PFSK-1 (cell line): ENCODE measurements around the gene LTBP2.

Source experiments
- FOXP2 ChIP-seq: optimal IDR thresholded peaks from 2 replicates; pipeline ENCODE3; 2011; ENCODE audit warnings: borderline replicate concordance, control low read depth, inconsistent platforms; ENCODE audit not compliant: insufficient read depth; ENCODE audit errors: extremely low read length, extremely low read depth
- POLR2AphosphoS5 ChIP-seq: IDR thresholded peaks from 2 replicates; pipeline ENCODE4 v1.6.1; 2012; ENCODE audit warnings: low read depth, mild to moderate bottlenecking, control low read depth, low read length, moderate library complexity
- SIN3A ChIP-seq: IDR thresholded peaks from 2 replicates; pipeline ENCODE4 v1.6.1; 2012; ENCODE audit warnings: mild to moderate bottlenecking, low read length, moderate library complexity, borderline replicate concordance; ENCODE audit not compliant: insufficient read depth
- TAF1 ChIP-seq: IDR thresholded peaks from 2 replicates; pipeline ENCODE4 v1.6.1; 2012; ENCODE audit warnings: low read length, control low read depth, borderline replicate concordance; ENCODE audit not compliant: insufficient read depth
- TF ChIP-seq, protein P1 (sequence below), 2 experiments: IDR thresholded peaks; 2 replicates each; pipeline versions ENCODE4 v1.6.1 to v1.8.0; 2011 to 2012; ENCODE audit warnings: low read depth in 2 of 2, low read length in 2 of 2, control low read depth in 1 of 2, inconsistent platforms in 1 of 2, mild to moderate bottlenecking in 1 of 2, moderate library complexity in 1 of 2; ENCODE audit not compliant: insufficient read depth in 1 of 2

The LTBP2 gene

DNA sequence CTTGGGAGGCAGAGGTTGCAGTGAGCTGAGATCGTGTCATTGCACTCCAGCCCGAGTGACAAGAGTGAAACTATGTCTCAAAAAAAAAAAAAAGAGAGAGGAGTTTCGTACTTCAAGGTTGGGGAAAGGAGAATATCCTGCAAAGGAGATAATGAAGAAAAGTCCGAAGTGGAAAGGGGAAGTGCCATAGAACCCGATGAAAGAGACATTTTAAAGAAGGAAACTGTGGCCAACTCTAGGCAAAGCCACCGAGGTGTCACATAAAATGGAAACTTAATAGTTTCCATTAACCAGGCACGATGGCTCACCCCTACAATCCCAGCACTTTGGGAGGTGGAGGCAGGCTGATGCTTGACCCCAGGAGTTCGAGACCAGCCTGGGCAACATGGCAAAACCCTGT lies 15.0 kb upstream of the LTBP2 start:
- TF ChIP-seq, protein P1, sequence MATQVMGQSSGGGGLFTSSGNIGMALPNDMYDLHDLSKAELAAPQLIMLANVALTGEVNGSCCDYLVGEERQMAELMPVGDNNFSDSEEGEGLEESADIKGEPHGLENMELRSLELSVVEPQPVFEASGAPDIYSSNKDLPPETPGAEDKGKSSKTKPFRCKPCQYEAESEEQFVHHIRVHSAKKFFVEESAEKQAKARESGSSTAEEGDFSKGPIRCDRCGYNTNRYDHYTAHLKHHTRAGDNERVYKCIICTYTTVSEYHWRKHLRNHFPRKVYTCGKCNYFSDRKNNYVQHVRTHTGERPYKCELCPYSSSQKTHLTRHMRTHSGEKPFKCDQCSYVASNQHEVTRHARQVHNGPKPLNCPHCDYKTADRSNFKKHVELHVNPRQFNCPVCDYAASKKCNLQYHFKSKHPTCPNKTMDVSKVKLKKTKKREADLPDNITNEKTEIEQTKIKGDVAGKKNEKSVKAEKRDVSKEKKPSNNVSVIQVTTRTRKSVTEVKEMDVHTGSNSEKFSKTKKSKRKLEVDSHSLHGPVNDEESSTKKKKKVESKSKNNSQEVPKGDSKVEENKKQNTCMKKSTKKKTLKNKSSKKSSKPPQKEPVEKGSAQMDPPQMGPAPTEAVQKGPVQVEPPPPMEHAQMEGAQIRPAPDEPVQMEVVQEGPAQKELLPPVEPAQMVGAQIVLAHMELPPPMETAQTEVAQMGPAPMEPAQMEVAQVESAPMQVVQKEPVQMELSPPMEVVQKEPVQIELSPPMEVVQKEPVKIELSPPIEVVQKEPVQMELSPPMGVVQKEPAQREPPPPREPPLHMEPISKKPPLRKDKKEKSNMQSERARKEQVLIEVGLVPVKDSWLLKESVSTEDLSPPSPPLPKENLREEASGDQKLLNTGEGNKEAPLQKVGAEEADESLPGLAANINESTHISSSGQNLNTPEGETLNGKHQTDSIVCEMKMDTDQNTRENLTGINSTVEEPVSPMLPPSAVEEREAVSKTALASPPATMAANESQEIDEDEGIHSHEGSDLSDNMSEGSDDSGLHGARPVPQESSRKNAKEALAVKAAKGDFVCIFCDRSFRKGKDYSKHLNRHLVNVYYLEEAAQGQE (IDR thresholded peaks at IDR 0.05; ENCODE audit: insufficient read depth in 1 of 2, low read depth in 2 of 2, low read length in 2 of 2) = no peak

DNA sequence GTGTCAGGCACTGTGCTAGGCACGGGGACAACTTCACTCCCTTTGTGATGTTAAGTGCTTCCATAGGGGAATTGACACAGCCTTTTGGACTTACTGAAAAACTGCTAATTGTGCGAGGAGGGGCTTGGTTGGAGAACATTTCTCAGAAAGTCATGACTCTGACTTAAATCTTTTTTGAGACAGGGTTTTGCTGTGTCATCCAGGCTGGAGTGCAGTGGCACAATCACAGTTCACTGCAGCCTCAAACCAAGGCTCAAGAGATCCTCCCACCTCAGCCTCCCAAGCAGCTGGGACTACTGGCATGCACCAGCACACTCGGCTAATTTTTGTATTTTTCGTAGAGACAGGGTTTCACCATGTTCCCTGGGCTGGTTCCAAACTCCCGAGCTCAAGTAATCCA lies 10.2 kb upstream of the LTBP2 start:
- TF ChIP-seq TAF1 (no peak), POLR2AphosphoS5 (no peak), SIN3A (no peak), FOXP2 (no peak)
- TF ChIP-seq, protein P1 (IDR thresholded peaks at IDR 0.05; ENCODE audit: insufficient read depth in 1 of 2, low read depth in 2 of 2, low read length in 2 of 2) = no peak

DNA sequence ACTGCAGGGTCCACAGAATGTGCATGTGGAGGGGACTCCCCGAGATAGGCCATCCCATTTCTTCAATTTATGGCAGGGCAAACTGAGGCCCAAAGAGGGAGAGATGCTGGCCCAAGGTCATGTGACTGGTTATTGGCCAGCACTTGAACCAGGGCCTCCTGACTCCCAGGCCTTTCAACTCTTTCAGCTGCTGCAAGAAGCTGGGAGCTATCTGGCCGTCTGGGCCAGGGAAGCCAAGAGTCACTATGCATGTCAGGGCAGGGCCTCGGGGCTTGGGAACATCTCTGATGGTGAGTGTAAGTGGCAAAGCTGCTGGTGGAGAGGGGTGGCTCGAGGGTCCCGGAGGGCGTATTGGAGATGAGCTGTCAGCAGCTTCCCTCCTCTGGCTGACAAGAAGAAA lies 9.5 kb upstream of the LTBP2 start:
- TF ChIP-seq SIN3A = no peak
- no peak for TF ChIP-seq TAF1
- TF ChIP-seq POLR2AphosphoS5 = no peak
- no peak for TF ChIP-seq FOXP2
- TF ChIP-seq, protein P1 (IDR thresholded peaks at IDR 0.05; ENCODE audit: insufficient read depth in 1 of 2, low read depth in 2 of 2, low read length in 2 of 2) = no peak

DNA sequence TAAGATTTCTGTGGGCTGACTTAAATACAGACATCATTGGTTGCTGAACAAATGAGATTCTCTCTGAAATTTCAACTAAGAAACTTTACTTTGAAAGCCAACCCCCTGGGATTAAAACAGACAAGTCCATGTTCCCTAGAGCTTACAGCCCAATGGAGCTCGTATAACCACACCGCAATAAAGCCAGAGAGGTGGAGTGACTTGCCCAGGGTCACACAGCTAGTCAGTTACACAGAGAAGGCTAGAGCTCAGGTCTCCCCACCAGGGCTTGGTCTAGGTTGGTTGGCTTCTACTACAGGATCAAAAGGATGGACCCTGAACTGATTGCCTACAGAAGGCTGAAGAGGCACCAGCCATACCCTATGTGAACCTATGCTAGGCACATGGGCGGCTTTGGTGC lies 8.9 kb upstream of the LTBP2 start:
- TF ChIP-seq, protein P1 (IDR thresholded peaks at IDR 0.05; ENCODE audit: insufficient read depth in 1 of 2, low read depth in 2 of 2, low read length in 2 of 2) = no peak
- no peak for TF ChIP-seq POLR2AphosphoS5
- no peak for TF ChIP-seq SIN3A
- no peak for TF ChIP-seq FOXP2
- no peak for TF ChIP-seq TAF1

DNA sequence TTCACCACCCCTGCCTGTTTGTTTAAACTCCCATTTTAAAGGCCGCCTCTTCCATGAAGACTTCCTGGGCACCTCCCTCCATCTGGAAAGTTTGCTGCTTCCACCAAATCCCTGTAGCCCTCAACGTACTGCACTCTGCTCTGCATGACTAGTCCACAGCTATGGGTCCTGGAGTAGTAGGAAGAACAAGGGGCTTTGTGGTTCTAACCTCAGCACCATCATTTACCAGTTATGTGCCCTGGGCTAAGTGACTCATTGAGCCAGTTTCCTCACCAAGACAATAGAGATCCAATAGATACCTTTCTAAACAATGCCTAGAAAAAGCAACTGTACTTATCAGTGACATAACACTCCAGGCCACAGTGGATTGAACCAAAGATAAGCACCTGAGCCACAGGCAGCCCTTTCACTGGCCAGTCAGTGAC lies 8.5 kb upstream of the LTBP2 start:
- TF ChIP-seq TAF1 (no peak), SIN3A (no peak), FOXP2 (no peak), POLR2AphosphoS5 (no peak)
- TF ChIP-seq, protein P1 (IDR thresholded peaks at IDR 0.05; ENCODE audit: insufficient read depth in 1 of 2, low read depth in 2 of 2, low read length in 2 of 2) = no peak
